GM12878 (cell line): ENCODE measurements around the gene AHNAK. TPM values are rescaled to one million over a fixed set of nuclear protein-coding genes. Genes with fewer than 3 reads are reported as not detected.

Experiments
- ATAC-seq: fragments of 200-7000 bp; cut with Tn5 transposase; 3 replicates; pipeline ENCODE4 v1.9.1; 2020; ENCODE audit warnings: mild to moderate bottlenecking, moderate library complexity
- BruUV-seq: library from RNA; stranded (reverse); fragments of 400-500 nt; replicated peaks from 2 replicates; lab custom pipeline; 2021; lab: Mats Ljungman, UMichigan
- CTCF ChIA-PET: fragments of 300-600 bp; sonication (Branson Sonifier 250); formaldehyde crosslinking; extraction: SDS; loops from one replicate; lab custom pipeline; 2021; ENCODE audit warnings: inconsistent platforms; lab: Yijun Ruan, JAX
- POLR2A ChIA-PET: fragments of 350-600 bp; formaldehyde crosslinking; extraction: SDS; loops from one replicate; lab custom pipeline; 2021; ENCODE audit warnings: inconsistent platforms; lab: Charles Lee
- RAD21 ChIA-PET: fragments of 300-600 bp; sonication (Branson Sonifier 250); formaldehyde crosslinking; loops from one replicate; lab custom pipeline; 2023; ENCODE audit warnings: antibody characterized with exemption; ENCODE audit not compliant: unreplicated experiment; lab: Charles Lee
- SMC1A ChIA-PET: fragments of 300-600 bp; sonication (Branson Sonifier 250); formaldehyde crosslinking; loops from one replicate; lab custom pipeline; 2023; ENCODE audit not compliant: unreplicated experiment, uncharacterized antibody; lab: Charles Lee
- DNase-seq: peaks from one replicate; pipeline ENCODE4 v3.0.0-alpha.2; 2011; ENCODE audit warnings: low read depth, low spot score
- FAIRE-seq: peaks from 3 replicates; lab custom pipeline; 2011; peaks lifted over from hg19 to GRCh38; lab: Jason Lieb, UNC
- H2AFZ ChIP-seq: 2 replicates; pipeline ENCODE4 v1.6.0; 2011; ENCODE audit warnings: low read depth, low read length, control low read depth; ENCODE audit not compliant: control insufficient read depth
- H3K27ac ChIP-seq: 2 replicates; pipeline ENCODE4 v1.5.1; 2011; ENCODE audit warnings: control low read depth; ENCODE audit not compliant: control insufficient read depth, insufficient read depth
- H3K27me3 ChIP-seq, 2 experiments: replicated peaks in 1 of 2; 2 replicates each; pipeline versions ENCODE4 v1.6.0 to v1.6.1; 2011; ENCODE audit warnings: low read length in 1 of 2; ENCODE audit not compliant: control insufficient read depth in 2 of 2, insufficient read depth in 2 of 2
- H3K36me3 ChIP-seq, 2 experiments: 2 replicates each; pipeline ENCODE4 v1.5.1; 2011; ENCODE audit warnings: low read length in 1 of 2; ENCODE audit not compliant: control insufficient read depth in 2 of 2, insufficient read depth in 2 of 2
- H3K4me1 ChIP-seq: 2 replicates; pipeline ENCODE4 v1.6.1; 2011; ENCODE audit warnings: mild to moderate bottlenecking, low read length, moderate library complexity, mixed read lengths; ENCODE audit not compliant: control insufficient read depth, insufficient read depth
- H3K4me2 ChIP-seq: 2 replicates; pipeline ENCODE4 v1.6.0; 2011; ENCODE audit warnings: control low read depth; ENCODE audit not compliant: control insufficient read depth, insufficient read depth
- H3K4me3 ChIP-seq: fragments of 200-600 bp; sonication (generic); 2 replicates; pipeline ENCODE4 v1.5.1; 2016
- H3K79me2 ChIP-seq: 2 replicates; pipeline ENCODE4 v1.6.0; 2011; ENCODE audit warnings: low read length; ENCODE audit not compliant: control insufficient read depth, insufficient read depth
- H3K9ac ChIP-seq: 2 replicates; pipeline ENCODE4 v1.8.0; 2011; ENCODE audit warnings: low read length, control low read depth, mixed read lengths; ENCODE audit not compliant: control insufficient read depth, insufficient read depth
- H3K9me3 ChIP-seq: replicated peaks from 3 replicates; pipeline ENCODE4 v1.5.1; 2011; ENCODE audit warnings: mild to moderate bottlenecking, low read length; ENCODE audit not compliant: control insufficient read depth, insufficient read depth
- H4K20me1 ChIP-seq: 2 replicates; pipeline ENCODE4 v1.6.0; 2011; ENCODE audit not compliant: control insufficient read depth, insufficient read depth
- CTCF ChIP-seq, 3 experiments: IDR thresholded peaks in 2 of 3; conservative IDR thresholded peaks in 1 of 3; 2 replicates each; pipeline ENCODE4 v1.5.1; 2011; ENCODE audit warnings: low read depth in 3 of 3, low read length in 3 of 3, mild to moderate bottlenecking in 3 of 3, control low read depth in 2 of 3, moderate library complexity in 2 of 3, inconsistent platforms in 1 of 3, mixed read lengths in 1 of 3; ENCODE audit not compliant: control insufficient read depth in 2 of 3, insufficient read depth in 1 of 3; ENCODE audit errors: extremely low read depth in 1 of 3
- PKNOX1 ChIP-seq: fragments of 450-650 bp; IDR thresholded peaks from 2 replicates; pipeline ENCODE4 v1.6.1; 2016; ENCODE audit warnings: mild to moderate bottlenecking
- RAD21 ChIP-seq: IDR thresholded peaks from 2 replicates; pipeline ENCODE4 v1.6.1; 2011; ENCODE audit warnings: mild to moderate bottlenecking, low read depth, low read length, moderate library complexity; ENCODE audit not compliant: insufficient read depth
- SMC3 ChIP-seq: IDR thresholded peaks from 2 replicates; pipeline ENCODE4 v1.6.1; 2011; ENCODE audit warnings: low read length, improper control_type of control experiment, borderline replicate concordance
- SREBF2 ChIP-seq: IDR thresholded peaks from 2 replicates; pipeline ENCODE4 v1.6.1; 2012; ENCODE audit warnings: mild to moderate bottlenecking, low read length
- ZNF207 ChIP-seq: fragments of 450-650 bp; IDR thresholded peaks from 2 replicates; pipeline ENCODE4 v1.6.1; 2014; ENCODE audit warnings: antibody characterized with exemption, mild to moderate bottlenecking, borderline replicate concordance
- WGBS: methylation state at CpG from one replicate; pipeline ENCODE4 v1.1.6; 2016; ENCODE audit warnings: low lambda C conversion rate; ENCODE audit not compliant: insufficient replicate concordance, insufficient coverage; ENCODE audit errors: missing lambda C conversion rate; 5-methylcytosine and 5-hydroxymethylcytosine counted together
- in situ Hi-C: fragments of 300-500 bp; cut with MboI; formaldehyde crosslinking; loops from 9 replicates; pipeline ENCODE4 v1.14.3; 2018; ENCODE audit warnings: mixed read lengths
- intact Hi-C: fragments of 100-400 bp; cut with micrococcal nuclease; formaldehyde crosslinking; loops from one replicate; pipeline ENCODE4 v1.14.2; 2022; ENCODE audit not compliant: unreplicated experiment
- polyA plus RNA-seq, 11 experiments: library from polyadenylated mRNA; depleted of rRNA in 4 of 11; unstranded in 6 of 11; stranded (reverse) in 5 of 11; fragments of >200 nt; fragmentation: Nextera tagmentation in 4 of 11; fragmentation: Illumina TruSeq in 1 of 11; extraction: Ambion mirVana in 4 of 11; extraction: Trizol in 1 of 11; gene quantifications; 1 replicate in 1 of 11; 2 replicates in 10 of 11; pipeline versions ENCODE4 v1.2.1 to v1.2.3, GENCODE V29; 2011 to 2016; ENCODE audit warnings: inconsistent platforms in 2 of 11, missing spikeins in 2 of 11, low read depth in 1 of 11
- total RNA-seq, 4 experiments: library from RNA; depleted of rRNA in 3 of 4; stranded (reverse); fragments of >200 nt in 3 of 4; fragmentation: Illumina TruSeq in 1 of 4; extraction: Trizol in 1 of 4; gene quantifications; 2 replicates each; pipeline versions ENCODE4 v1.2.1 to v1.2.3, GENCODE V29; 2013 to 2021
- TF ChIP-seq, protein P1 (sequence below): IDR thresholded peaks from 2 replicates; pipeline ENCODE4 v1.6.1; 2012; ENCODE audit warnings: low read length, inconsistent platforms

AHNAK gene
- total and polyA plus RNA-seq, 10 of the 15 experiments (the other 5 are each of a cell fraction or from before 2014, with no cell fraction given): 0.76 to 90.3 (median 19.4) TPM

DNA sequence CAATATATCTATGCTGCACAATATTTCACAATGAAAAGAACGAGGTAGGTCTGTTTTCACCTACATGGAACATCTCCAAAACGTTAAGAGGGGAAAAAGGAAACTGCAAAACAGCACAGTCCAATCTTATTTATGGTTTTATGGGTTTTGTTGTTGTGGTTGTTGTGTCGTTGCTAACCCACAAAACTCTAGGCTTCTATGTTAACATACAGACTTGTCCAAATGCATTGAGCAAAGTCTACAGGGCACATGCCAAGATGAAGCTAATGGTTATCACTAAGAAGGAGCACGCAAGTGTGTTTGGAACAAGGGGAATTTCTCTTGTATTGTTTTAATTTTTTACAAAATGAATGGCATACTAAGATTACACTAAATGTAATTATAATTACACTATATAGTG, 48.6 kb downstream of the AHNAK start:
- BruUV-seq: no TSS peak
- Histone ChIP-seq H4K20me1 (no peaks in the 10 kb centered on the region), H3K4me1 (no peaks in the 10 kb centered on the region), H3K9me3 (no peaks in the 10 kb centered on the region), H3K9ac (no peak overlapping the region), H3K27ac (no peak overlapping the region), H3K79me2 (no peaks in the 10 kb centered on the region), H3K36me3 (no peaks in the 10 kb centered on the region), H3K4me2 (no peak overlapping the region), H3K4me3 (no peak overlapping the region), H3K27me3 (peaks cover 0 to 3% of the 10 kb centered on the region in 2 experiments; a peak in 1 of 4 replicates), H2AFZ (no peak overlapping the region)
- ChIA-PET SMC1A (interaction anchor here (1.0 to 4.6 kb wide), 2 partner anchors 44 to 61 kb away, joined by 3 to 22 read pairs; no protein-coding TSS in a partner anchor), RAD21 (interaction anchor here (1.4 to 2.6 kb wide), 2 partner anchors 45 to 73 kb away, joined by 6 to 14 read pairs; no protein-coding TSS in a partner anchor), CTCF (interaction anchor here (0.7 to 5.8 kb wide), 7 partner anchors 21 to 94 kb away, joined by 3 to 52 read pairs (median 3); partner anchors contain the start of gene TUT1), POLR2A (interaction anchor here (1.0 kb wide), 1 partner anchor 77 kb away, joined by 6 read pairs; no protein-coding TSS in a partner anchor)
- intact Hi-C loops: no loop called here
- 44% methylated on average over 4 of the region's 4 CpGs for WGBS
- no peak for DNase-seq
- in situ Hi-C loops: no loop called here
- ATAC-seq: no peak
- no peak for FAIRE-seq
- TF ChIP-seq, protein P1, sequence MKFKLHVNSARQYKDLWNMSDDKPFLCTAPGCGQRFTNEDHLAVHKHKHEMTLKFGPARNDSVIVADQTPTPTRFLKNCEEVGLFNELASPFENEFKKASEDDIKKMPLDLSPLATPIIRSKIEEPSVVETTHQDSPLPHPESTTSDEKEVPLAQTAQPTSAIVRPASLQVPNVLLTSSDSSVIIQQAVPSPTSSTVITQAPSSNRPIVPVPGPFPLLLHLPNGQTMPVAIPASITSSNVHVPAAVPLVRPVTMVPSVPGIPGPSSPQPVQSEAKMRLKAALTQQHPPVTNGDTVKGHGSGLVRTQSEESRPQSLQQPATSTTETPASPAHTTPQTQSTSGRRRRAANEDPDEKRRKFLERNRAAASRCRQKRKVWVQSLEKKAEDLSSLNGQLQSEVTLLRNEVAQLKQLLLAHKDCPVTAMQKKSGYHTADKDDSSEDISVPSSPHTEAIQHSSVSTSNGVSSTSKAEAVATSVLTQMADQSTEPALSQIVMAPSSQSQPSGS: no peak

DNA sequence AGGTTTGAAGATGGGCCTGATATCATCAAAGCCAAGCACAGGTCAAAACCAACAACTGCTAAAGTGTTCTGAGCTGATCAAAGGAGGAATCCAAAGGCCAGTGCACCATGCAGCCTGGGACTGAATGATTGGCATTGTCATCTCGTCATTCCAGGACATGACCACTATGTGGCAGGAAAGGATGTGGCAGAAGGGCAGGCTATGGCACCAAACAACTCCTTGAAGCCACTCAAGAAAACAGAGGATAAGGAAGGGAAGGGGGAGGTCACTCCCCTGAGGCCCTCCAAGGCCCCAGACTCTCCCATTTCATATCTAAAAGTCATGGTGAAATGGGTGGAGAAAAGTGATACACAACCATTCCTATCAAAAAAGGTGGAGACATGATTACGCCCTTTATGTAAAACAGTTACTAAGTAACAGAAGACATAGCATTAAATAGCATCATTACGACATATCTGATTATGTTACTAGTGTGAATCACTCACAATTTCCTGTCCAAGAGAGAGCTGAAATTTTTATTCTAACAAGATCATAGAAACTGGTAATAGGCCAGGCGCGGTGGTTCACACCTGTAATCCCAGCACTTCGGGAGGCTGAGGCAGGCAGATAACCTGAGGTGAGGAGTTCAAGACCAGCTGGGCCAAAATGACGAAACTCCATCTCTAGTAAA, 49.3 kb downstream of the AHNAK start:
- no peak overlapping the region for H2AFZ ChIP-seq
- peak; percentile 13 for DNase-seq
- intact Hi-C loops: no loop called here
- in situ Hi-C loops: no loop called here
- no TSS peak for BruUV-seq
- no peak overlapping the region for H3K4me2 ChIP-seq
- TF ChIP-seq SREBF2: no peak
- TF ChIP-seq CTCF (IDR thresholded peaks at IDR 0.05 in 2 of 3, conservative IDR thresholded peaks at IDR 0.05 in 1 of 3; ENCODE audit: control insufficient read depth in 2 of 3, extremely low read depth in 1 of 3, insufficient read depth in 1 of 3, low read depth in 3 of 3, low read length in 3 of 3): peak; percentile 31 to 53 (median 37); a peak in 4 of 6 replicates
- peak; percentile 62 for TF ChIP-seq PKNOX1
- TF ChIP-seq ZNF207: no peak
- peak; percentile 57 for TF ChIP-seq RAD21
- TF ChIP-seq SMC3: peak; percentile 48; the same call in 1 of the 2 replicates
- TF ChIP-seq, all 136 proteins: peak for 4
- peak; percentile 75 for ATAC-seq
- no peaks in the 10 kb centered on the region for H3K79me2 ChIP-seq
- peaks cover 0 to 2% of the 10 kb centered on the region in 2 experiments; a peak in 1 of 4 replicates for H3K27me3 ChIP-seq
- no peaks in the 10 kb centered on the region for H3K4me1 ChIP-seq
- ChIA-PET SMC1A (interaction anchor here (1.0 to 4.6 kb wide), 2 partner anchors 45 to 62 kb away, joined by 3 to 22 read pairs; no protein-coding TSS in a partner anchor), CTCF (interaction anchor here (0.9 to 5.8 kb wide), 8 partner anchors 42 to 98 kb away, joined by 3 to 52 read pairs (median 4); partner anchors contain the start of gene TUT1), POLR2A (interaction anchor here (1.1 kb wide), 1 partner anchor 46 kb away, joined by 5 read pairs; no protein-coding TSS in a partner anchor), RAD21 (interaction anchor here (0.7 to 2.6 kb wide), 5 partner anchors 45 to 74 kb away, joined by 3 to 14 read pairs (median 5); no protein-coding TSS in a partner anchor)
- H3K9me3 ChIP-seq: no peaks in the 10 kb centered on the region
- no peak overlapping the region for H3K4me3 ChIP-seq
- no peak overlapping the region for H3K9ac ChIP-seq
- no peaks in the 10 kb centered on the region for H4K20me1 ChIP-seq
- no peaks in the 10 kb centered on the region for H3K36me3 ChIP-seq
- FAIRE-seq: no peak
- no peak overlapping the region for H3K27ac ChIP-seq
- whole genome bisulfite sequencing: 55% methylated on average over 7 of the region's 7 CpGs
